ENCODE results near the gene GAB3.

GAB3 gene

DNA sequence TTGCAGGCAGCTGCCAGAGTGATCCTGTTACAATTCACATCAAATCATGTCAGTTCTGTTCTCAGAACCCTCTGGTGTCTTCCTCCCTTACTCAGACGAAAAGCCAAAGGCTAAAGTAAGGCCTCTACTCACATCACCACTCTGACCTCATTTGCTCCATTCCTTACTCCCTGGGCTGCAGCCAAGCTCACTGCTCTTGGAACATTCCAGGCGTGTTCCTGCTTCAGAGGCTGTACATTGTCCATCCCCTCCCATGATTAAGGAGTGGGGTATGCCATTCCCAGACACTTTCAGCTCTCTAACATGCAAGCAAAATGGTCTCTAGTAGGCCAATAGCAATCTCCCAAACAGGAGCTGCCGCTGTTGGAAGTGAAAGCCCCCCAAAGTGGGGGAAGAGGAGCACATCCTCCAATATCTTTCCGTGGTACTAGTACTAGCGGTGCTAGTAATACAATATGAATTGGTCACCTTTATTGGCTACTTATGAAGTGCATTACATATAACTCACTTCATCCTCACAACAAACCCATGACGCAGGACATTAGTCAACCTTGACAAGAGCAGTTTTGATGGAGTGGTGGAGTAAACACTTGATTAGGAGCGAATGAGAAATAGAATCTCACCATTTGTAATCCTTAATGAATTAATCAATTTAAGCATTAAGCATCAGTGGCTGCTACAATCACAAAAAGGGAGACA is 15.0 kb downstream of the GAB3 start:
- TF ChIP-seq POLR2AphosphoS5 (IDR thresholded peaks at IDR 0.05; ENCODE audit: low read depth) (no peak), GABPA (IDR thresholded peaks at IDR 0.05; ENCODE audit: low read depth) (no peak), SPI1 (IDR thresholded peaks at IDR 0.05; ENCODE audit: borderline replicate concordance, low read depth) (no peak)
- TF ChIP-seq, protein P1, sequence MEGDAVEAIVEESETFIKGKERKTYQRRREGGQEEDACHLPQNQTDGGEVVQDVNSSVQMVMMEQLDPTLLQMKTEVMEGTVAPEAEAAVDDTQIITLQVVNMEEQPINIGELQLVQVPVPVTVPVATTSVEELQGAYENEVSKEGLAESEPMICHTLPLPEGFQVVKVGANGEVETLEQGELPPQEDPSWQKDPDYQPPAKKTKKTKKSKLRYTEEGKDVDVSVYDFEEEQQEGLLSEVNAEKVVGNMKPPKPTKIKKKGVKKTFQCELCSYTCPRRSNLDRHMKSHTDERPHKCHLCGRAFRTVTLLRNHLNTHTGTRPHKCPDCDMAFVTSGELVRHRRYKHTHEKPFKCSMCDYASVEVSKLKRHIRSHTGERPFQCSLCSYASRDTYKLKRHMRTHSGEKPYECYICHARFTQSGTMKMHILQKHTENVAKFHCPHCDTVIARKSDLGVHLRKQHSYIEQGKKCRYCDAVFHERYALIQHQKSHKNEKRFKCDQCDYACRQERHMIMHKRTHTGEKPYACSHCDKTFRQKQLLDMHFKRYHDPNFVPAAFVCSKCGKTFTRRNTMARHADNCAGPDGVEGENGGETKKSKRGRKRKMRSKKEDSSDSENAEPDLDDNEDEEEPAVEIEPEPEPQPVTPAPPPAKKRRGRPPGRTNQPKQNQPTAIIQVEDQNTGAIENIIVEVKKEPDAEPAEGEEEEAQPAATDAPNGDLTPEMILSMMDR (IDR thresholded peaks at IDR 0.05; ENCODE audit: insufficient read depth, low read length): no peak
- TF ChIP-seq, protein P2, sequence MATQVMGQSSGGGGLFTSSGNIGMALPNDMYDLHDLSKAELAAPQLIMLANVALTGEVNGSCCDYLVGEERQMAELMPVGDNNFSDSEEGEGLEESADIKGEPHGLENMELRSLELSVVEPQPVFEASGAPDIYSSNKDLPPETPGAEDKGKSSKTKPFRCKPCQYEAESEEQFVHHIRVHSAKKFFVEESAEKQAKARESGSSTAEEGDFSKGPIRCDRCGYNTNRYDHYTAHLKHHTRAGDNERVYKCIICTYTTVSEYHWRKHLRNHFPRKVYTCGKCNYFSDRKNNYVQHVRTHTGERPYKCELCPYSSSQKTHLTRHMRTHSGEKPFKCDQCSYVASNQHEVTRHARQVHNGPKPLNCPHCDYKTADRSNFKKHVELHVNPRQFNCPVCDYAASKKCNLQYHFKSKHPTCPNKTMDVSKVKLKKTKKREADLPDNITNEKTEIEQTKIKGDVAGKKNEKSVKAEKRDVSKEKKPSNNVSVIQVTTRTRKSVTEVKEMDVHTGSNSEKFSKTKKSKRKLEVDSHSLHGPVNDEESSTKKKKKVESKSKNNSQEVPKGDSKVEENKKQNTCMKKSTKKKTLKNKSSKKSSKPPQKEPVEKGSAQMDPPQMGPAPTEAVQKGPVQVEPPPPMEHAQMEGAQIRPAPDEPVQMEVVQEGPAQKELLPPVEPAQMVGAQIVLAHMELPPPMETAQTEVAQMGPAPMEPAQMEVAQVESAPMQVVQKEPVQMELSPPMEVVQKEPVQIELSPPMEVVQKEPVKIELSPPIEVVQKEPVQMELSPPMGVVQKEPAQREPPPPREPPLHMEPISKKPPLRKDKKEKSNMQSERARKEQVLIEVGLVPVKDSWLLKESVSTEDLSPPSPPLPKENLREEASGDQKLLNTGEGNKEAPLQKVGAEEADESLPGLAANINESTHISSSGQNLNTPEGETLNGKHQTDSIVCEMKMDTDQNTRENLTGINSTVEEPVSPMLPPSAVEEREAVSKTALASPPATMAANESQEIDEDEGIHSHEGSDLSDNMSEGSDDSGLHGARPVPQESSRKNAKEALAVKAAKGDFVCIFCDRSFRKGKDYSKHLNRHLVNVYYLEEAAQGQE (IDR thresholded peaks at IDR 0.05; ENCODE audit: insufficient replicate concordance, low read depth): no peak
- DNase-seq (ENCODE audit: low read depth in 1 of 2, low spot score in 1 of 2): no peak
- no peaks in the 10 kb centered on the region for H3K27me3 ChIP-seq (ENCODE audit: insufficient read depth, poor library complexity, severe bottlenecking)

DNA sequence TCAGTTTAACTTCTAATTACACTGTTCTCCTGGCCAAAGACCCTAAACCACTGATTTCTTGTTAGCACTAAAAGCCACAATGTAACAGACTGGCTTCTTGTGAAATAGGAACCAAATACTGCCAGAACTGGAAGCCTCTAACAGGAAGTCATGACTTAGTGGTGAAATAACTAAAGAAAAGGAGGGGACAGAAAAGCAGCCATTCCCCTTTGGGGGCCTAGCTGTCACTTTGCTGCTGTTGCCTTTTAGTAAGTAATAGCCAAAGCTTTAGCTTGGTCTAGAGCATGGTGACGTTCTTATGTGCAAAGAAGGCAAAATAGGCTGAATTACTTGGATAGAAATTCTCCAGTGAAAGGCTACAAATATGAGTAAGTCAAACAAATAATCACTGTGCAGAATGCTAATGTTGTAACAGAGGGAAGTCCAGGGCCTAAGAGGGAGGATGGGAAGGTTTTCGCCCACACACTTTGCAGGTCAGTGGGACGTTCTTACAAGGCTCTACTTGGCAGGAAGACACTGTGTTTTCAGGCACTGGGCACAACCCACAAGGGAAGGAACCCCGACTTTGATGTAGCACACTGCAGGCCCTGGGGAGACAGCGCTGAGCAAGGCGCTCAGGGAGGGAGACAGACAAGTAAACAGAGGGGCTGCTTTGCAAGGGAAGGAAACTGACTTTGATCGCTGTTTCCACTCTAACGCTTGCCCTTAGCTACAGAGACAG is 16.7 kb downstream of the GAB3 start:
- DNase-seq (ENCODE audit: low read depth in 1 of 2, low spot score in 1 of 2): peak; percentile 68 to 87
- H3K27ac ChIP-seq (replicated peaks): peak overlapping the region; percentile 84
- peak; percentile 58; the same call in 1 of the 2 replicates for TF ChIP-seq SPI1 (IDR thresholded peaks at IDR 0.05; ENCODE audit: borderline replicate concordance, low read depth)
- TF ChIP-seq POLR2AphosphoS5 (IDR thresholded peaks at IDR 0.05; ENCODE audit: low read depth): peak; percentile 66
- TF ChIP-seq, protein P1 (IDR thresholded peaks at IDR 0.05; ENCODE audit: insufficient read depth, low read length): no peak
- peak; percentile 44; the same call in 1 of the 2 replicates for TF ChIP-seq GABPA (IDR thresholded peaks at IDR 0.05; ENCODE audit: low read depth)
- TF ChIP-seq, protein P2 (IDR thresholded peaks at IDR 0.05; ENCODE audit: insufficient replicate concordance, low read depth): no peak

More for the DNA sequence above, 15.0 kb downstream of the GAB3 start:
- H3K27ac ChIP-seq (replicated peaks): peak overlapping the region; percentile 84
- H3K4me3 ChIP-seq (replicated peaks; ENCODE audit: insufficient read depth, low read length): no peak overlapping the region

DNA sequence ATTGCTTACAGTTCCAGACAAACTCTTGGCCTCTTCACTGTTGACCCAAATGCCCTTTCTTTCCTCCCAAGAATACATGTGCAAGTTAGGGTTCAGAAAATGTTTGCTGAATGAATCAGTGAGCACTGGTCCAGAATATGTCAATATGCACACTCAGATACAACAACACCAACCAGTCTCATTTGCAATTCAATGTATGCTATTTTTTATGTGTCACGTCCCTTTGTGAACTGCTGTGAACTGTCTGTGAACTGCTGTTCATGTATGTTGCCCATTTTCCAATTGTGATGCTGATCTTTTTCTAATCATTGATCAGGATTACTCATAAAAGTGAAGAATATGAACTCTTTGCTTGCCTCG is 17.8 kb downstream of the GAB3 start:
- TF ChIP-seq POLR2AphosphoS5 (IDR thresholded peaks at IDR 0.05; ENCODE audit: low read depth): no peak
- TF ChIP-seq GABPA (IDR thresholded peaks at IDR 0.05; ENCODE audit: low read depth): no peak
- TF ChIP-seq, protein P1 (IDR thresholded peaks at IDR 0.05; ENCODE audit: insufficient read depth, low read length): no peak
- TF ChIP-seq SPI1 (IDR thresholded peaks at IDR 0.05; ENCODE audit: borderline replicate concordance, low read depth): no peak
- TF ChIP-seq, protein P2 (IDR thresholded peaks at IDR 0.05; ENCODE audit: insufficient replicate concordance, low read depth): no peak
- DNase-seq (ENCODE audit: low read depth in 1 of 2, low spot score in 1 of 2): no peak
- H3K27ac ChIP-seq (replicated peaks): peak overlapping the region; percentile 84
- no peak overlapping the region for H3K4me3 ChIP-seq (replicated peaks; ENCODE audit: insufficient read depth, low read length)
- no peaks in the 10 kb centered on the region for H3K27me3 ChIP-seq (ENCODE audit: insufficient read depth, poor library complexity, severe bottlenecking)

More for the DNA sequence above, 16.7 kb downstream of the GAB3 start:
- Histone ChIP-seq H3K27me3 (ENCODE audit: insufficient read depth, poor library complexity, severe bottlenecking) (no peaks in the 10 kb centered on the region), H3K4me3 (replicated peaks; ENCODE audit: insufficient read depth, low read length) (no peak overlapping the region)
